GOT3 (cell line): ENCODE measurements around the gene CARD14.
"Not testable (repeated sequence)": the region's sequence is repeated elsewhere in the genome, so short reads cannot be mapped to it uniquely, and the experiment has no call there.

ENCODE experiments used
- DNase-seq: peaks from one replicate; lab custom pipeline; 2025; ENCODE audit warnings: mixed read lengths; lab: John Stamatoyannopoulos, UW

The CARD14 gene

DNA sequence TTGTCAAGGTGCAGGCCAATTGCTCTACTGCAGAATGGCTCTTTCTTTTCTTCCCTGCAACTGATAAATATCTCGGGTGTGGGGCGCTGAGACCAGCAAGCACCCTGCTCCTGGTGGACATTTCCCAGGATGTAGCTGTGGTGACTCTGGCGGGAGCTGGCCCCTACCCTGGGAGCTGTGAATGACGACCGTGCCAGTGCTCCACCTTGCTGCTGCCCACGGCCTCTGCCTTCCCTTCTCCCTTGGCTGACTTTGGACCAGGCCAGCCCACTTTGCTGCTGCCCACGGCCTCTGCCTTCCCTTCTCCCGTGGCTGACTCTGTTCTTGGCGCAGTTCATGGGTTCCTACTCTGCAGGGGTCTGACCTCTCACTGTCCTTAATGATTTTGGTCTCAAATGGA lies 16.1 kb downstream of the CARD14 start:
- no peak for DNase-seq

DNA sequence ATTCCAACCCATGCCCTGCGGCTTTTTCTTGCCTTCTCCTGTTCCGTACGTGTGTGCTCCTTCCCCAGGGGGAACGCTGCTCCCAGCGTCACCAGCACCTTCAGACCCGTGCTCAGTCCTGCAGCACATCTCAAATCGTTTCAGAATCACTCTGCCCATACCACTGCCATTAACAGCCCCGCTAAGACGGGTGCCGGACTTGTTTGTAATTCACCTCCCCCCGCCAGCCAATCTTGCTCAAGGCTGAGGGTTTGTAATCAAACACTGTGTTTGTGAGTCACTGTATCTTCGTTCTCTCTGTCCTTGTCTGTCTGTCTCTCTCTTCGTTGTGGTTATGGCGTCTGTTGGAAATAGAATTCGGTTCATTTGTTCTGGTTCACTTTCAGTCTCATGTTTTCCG lies 17.3 kb downstream of the CARD14 start:
- DNase-seq = no peak

DNA sequence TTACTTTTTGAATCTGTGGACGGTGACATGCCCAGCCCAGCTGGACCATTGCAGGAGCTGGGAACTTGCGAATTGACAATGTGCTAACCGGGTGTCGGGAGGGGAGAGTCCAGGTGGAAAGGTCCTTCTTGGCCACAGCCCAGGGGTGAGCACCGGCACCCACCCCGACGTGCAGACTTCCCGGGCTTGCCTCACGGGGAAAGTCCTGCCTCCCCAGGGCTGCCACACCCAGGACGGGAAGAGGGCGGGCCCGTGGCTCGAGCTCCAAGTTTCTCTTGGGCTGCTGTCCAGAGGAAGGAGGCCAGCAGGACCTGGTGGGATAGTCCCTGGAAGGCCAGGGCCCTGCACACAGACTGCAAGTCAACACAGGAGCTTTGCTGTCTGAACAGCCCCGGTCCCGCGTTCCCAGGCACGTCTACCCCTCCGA lies 17.7 kb downstream of the CARD14 start:
- no peak for DNase-seq

DNA sequence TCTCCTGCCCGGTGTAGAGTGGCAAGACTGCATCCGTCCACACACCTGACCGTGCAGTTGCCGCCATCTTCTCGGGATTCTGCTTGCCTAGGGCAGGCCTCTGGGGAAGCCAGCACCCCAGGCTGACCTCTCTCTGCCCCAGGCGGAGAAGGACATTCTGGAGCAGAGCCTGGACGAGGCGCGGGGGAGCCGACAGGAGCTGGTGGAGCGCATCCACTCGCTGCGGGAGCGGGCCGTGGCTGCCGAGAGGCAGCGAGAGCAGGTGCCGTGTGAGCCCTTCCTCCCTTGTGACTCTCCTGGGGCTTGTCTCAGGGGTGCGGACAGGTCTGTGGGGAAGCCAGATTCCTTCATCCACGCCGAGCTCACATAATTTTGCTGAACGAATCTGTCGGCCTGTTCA lies 19.8 kb downstream of the CARD14 start:
- no peak for DNase-seq

DNA sequence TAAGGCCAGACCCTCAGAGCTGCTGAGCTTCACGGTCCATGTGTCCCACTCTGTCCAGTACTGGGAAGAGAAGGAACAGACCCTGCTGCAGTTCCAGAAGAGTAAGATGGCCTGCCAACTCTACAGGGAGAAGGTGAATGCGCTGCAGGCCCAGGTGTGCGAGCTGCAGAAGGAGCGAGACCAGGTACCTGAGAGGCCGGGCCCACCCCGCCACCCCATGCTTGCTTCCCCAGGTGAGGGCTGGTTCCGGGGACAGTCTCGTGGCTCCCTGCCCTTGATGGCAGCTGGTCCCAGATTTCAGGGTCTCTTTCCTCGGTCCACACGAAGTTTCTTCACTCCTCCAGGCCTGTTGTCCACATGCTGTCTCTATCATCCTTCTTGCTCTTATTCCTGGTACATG lies 20.9 kb downstream of the CARD14 start:
- no peak for DNase-seq

DNA sequence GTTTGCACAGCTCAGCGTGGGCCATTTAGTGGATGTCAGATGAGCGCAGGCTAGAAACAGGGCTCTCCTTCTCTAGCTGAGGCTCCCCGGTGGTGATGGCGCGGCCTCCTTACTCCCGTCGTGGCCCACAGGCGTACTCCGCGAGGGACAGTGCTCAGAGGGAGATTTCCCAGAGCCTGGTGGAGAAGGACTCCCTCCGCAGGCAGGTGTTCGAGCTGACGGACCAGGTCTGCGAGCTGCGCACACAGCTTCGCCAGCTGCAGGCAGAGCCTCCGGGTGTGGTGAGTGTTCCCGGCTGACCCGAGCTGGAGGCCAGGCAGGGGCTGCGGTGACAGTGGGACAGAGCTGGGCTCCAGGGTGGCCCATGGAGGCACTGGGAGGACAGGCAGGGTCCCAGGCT lies 21.4 kb downstream of the CARD14 start:
- DNase-seq = no peak

DNA sequence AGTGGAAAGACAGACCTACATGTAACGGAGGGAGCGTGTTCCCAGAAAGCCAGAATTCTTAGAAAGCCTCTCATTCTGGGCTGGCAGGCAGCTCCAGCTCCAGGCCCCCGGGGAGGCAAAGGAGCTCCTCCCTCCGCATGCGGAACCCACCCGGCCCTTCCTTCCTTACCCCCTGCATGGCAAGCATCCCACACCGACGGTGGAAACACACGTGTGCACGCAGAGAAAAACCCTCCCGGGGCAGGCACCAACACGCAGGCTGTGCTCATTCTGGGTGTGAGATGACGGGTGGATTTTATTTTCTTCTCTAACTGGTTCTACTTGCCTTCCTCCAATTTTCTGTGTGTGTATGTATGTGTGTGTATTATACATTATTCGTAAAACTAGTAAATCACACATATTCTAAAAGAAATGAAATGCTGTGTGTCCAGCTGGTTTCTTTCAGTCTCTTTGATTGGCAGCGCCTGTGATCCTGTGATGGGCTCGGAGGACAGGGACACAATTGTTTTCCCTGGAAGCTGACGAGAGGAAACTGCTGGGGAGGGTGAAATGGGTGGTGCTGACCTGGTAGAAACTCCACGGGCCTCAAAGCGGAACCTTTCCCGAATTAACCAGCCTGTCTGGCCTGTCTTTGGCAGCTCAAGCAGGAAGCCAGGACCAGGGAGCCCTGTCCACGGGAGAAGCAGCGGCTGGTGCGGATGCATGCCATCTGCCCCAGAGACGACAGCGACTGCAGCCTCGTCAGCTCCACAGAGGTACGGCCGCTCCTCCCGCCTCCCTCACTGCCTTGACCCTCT lies 22.2 kb downstream of the CARD14 start:
- no peak for DNase-seq

DNA sequence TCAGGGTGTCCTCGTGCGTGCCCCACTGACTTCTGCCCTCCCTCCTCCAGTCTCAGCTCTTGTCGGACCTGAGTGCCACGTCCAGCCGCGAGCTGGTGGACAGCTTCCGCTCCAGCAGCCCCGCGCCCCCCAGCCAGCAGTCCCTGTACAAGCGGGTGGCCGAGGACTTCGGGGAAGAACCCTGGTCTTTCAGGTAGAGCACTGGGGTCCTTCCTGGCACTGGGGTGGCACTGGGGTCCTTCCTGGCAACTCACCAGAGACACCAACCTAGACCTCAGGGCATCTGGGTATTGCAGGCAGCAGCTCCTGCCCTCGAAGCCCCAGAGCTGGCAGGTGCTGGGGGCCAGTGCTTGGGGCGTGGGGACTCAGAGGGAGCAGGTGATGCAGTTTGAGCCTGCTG lies 25.3 kb downstream of the CARD14 start:
- no peak for DNase-seq

DNA sequence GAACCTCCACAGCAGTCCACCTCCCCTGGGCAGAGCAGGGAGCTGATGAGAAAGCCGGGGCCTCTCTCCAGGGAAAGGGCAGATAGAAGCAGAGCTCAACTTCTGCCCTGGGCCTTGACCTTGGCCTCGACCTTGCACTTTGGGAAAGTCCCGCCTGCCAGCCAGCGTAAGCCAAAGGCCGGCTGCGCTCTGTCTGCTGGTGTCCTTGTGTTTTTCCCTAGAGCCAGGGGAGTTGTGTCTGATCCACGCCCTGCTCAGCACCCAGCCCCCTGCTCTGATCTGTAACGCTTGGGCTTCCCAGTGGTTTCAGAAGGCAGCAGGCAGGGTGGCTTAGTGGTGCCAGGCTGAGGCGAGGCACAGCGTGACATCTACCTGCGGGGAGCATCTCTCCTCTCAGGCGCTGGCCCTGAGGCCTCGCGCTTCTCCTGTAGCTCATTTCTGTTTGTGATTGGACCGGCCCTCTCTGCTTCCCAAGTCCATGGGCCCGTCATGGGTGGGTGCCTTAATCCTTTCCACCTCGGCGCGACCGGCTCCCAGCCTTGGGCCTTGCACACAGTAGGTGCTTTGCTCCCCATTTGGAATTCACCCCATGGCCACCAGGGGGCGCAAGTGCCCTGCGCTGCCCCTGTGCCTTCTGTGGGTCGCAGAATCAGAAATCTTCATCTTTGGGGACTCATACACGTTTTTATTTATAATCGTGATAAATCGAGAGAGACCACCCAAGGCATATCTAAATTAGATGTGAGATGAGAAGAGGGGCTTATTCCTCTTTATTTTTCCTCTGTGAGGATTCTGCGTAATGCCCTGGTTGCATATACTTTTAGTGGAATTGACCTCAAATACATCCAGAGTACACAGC lies 26.1 kb downstream of the CARD14 start:
- no peak for DNase-seq

DNA sequence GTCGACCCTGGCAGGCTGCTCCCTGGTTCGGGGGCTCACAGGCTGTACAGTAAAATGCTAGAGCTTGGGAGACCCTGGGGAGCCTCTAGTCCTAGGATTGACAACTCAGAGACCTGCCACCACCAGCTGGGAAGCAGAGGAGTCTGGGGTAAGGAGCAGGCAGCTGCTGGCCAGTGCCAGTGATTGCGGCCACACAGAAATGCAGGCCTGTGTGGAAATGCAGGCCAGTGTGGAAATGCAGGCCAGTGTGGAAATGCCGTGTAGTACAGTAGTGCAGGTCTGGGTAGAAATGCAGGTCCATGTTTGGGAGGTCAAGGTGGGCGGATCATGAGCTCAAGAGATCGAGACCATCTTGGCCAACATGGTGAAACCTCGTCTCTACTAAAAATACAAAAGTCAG lies 26.8 kb downstream of the CARD14 start:
- DNase-seq = no peak

DNA sequence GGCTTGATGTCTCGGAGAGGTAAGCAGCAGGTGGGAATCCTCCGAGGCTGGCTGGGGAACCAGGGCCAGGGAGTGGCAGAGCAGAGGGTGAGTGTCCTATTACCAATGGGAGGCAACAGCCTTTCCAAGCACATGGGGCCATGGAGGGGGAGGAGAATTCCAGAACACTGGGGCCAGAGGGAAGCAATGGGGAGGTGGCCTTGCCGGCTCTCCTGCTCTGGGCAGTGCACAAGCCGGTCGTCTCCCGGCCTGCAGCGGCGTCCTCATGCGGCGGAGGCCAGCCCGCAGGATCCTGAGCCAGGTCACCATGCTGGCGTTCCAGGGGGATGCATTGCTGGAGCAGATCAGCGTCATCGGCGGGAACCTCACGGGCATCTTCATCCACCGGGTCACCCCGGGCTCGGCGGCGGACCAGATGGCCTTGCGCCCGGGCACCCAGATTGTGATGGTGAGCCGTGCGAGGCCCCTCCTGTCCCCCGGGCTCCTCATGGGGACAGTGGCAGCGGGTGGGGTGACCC lies 28.4 kb downstream of the CARD14 start:
- DNase-seq = no peak

DNA sequence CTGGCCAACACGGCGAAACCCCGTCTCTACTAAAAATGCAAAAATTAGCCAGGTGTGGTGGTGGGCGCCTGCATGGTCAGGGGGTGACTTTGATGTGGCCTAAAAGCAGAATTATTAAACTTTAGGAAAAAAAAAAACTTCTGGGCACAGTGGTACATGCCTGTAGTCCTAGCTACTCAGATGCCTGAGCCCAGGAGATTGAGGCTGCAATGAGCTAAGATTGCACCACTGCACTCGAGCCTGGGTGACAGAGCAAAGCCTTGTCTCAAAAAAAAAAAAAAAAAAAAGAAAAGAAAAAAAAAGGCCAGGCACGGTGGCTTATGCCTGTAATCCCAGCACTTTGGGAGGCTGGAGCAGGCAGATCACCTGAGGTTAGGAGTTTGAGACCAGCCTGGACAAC lies 29.5 kb downstream of the CARD14 start:
- DNase-seq = not testable (repeated sequence)

DNA sequence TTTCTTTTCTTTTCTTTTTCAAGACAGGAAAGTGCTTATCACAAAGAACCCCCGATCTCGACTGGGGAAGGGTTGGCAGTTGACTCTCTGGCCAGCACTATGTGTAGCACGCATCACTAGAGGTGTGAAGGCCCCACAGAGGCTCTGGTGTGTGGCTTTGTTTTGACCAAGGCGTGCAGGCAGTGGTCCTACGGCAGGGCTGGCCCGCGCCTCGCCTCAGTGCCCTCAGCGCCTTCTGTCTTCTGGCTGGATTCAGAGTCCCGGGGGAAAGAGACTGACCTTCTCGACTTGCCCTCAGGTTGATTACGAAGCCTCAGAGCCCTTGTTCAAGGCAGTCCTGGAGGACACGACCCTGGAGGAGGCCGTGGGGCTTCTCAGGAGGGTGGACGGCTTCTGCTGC lies 31.6 kb downstream of the CARD14 start:
- no peak for DNase-seq

DNA sequence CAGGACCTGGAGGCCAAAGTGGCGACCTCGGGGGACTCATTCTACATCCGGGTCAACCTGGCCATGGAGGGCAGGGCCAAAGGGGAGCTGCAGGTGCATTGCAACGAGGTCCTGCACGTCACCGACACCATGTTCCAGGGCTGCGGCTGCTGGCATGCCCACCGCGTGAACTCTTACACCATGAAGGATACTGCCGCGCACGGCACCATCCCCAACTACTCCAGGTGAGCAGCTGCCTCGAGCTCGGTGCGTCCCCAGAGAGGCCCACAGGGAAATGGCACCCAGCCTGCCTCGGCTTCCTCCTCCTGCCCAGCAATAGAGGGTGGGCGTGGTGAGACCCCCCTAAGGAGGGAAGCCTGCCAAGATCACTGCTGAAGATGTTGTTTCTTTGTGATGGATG lies 32.4 kb downstream of the CARD14 start:
- no peak for DNase-seq

DNA sequence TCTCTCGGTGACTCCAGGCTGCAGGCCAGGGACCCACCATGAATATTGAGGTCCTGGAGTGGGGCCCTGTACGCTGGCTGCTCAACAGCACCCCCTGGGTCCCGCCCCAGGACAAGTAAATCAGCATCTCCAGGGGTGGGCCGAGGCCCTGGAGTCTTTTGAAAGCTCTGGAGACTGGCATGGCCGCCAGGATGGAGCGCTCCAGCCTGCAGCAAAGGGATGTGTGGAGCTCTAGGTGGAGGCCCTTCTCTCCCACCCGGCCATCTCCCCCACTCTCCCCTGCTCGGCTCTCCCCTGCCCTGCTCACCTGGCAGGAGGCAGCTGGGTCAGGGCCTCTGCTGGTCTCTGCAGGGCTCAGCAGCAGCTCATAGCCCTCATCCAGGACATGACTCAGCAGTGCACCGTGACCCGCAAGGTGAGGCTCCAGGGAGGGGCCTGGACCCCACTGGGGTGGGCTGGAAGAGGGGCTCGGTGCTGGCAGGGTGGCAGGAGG lies 33.7 kb downstream of the CARD14 start:
- DNase-seq = no peak

DNA sequence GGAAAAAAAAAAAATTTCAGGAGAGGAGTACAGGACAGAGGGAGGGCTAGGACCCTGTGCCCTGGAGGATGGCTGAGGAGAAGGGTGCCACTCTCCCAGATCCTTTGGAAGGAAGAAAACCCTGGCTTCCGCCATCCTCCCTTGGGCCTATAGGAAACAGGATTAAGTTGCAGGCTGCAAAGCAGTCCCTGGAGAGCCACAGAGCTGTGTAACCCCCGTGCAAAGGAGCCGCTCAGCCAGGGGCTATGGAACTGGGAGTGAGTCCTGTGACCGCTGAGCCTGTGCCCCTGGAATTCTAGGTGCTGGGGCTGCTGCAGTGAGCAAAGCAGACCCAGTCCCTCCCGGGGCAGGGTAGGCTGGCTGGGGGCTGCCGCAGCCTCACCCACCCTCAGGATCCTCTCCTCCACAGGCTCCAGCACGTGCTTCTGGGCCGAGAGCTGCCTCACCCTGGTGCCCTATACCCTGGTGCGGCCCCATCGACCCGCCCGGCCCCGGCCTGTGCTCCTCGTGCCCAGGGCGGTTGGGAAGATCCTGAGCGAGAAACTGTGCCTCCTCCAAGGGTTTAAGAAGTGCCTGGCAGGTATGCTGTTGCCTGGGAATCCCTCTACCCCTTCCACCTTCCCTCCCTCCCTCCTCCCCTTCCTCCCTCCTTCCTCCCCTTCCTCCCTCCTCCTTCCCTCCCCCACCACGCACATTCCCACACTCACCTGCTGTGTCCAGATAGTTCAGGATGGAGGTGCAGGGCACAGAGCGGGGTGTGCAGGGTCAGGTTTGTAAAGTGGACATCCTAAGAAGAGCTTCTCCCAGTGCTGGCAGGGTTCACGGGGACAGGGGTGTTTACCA lies 35.0 kb downstream of the CARD14 start:
- DNase-seq = no peak

DNA sequence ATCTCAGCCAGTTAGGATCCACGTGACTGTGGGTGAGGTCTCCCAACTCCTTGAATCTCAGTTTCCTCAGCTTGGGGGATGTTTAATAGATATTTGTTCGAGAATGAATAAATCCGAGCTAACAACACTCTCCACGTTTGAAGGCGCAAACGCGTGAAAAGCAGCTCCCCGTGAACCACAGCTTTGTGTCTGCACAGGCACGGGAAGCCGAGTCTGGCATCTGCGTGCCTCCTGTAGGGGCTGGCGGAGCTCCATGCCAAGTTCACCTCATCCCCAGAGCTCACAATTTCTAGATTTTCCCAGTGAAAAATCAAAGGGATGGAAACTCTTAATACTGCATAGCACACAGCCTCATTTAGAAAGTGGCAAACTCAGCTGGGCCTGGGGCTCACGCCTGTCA lies 36.0 kb downstream of the CARD14 start:
- DNase-seq = no peak

DNA sequence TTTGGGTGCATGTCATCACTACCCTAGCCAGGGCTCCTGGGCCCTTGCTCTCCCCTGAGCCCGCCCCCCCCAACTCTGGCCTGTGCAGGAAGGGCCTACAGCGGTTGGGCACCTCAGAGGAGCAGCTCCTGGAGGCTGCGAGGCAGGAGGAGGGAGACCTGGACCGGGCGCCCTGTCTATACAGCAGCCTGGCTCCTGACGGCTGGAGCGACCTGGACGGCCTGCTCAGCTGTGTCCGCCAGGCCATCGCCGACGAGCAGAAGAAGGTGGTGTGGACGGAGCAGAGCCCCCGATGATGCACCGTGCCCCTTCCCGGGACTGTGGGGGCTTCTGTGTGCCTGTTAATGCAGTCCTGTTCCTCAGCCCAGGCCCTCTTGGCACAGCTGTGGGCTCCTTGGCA lies 38.2 kb downstream of the CARD14 start:
- DNase-seq = no peak

DNA sequence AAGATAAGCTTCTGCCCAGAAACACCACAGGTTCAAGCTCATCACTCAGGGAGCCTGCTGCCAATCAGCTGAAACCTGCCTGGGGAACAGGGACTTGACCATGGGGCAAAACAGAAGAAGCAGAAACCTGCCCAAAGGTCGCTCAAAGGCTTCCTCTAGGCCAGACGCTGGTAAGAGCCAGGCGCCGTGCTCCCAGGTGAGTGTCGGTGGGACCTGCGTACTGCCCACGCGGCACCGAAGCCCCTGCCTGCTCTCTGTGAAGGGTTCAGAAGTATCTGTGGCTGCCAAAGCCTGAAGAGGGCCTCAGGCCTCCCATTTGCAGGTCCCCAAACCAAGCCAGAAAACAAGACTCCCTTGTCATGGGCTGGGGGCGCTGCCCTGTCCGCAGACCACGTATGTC lies 39.9 kb downstream of the CARD14 start:
- no peak for DNase-seq

DNA sequence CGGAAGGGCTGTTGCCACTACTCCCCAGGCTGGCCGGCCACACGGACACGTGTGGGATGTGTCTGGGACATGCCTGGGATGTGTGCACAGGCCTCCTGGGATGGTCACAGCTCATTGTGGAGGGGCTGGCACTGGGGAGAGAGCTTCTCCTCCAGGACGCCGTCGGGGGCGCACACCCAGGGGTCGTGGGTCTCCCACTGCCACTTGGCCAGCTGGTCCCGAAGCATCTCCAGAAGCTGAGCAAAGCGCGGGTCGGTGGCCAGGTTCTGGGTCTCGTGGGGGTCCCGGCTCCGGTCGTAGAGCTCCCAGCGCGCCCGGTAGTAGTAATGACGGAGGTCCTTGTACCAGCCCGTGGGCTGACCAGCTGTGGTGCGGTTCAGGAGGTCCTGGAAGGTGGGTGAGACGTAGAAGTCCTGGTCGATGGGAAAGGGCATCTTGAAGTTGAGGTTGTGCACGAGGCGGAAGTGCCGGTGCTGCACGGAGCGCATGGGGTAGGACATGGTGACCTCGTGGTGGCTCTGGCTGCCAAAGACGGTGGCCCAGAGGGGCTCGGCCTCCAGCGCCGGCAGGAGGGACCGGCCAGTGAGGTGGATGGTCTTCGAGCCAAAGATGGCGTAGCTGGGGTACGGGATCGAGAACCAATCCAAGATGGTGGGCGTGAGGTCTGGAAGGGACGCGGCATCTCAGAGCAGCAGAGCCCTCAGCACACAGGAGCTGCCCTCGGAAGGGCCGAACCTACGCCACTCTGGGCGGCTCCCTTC lies 40.7 kb downstream of the CARD14 start:
- DNase-seq = no peak

DNA sequence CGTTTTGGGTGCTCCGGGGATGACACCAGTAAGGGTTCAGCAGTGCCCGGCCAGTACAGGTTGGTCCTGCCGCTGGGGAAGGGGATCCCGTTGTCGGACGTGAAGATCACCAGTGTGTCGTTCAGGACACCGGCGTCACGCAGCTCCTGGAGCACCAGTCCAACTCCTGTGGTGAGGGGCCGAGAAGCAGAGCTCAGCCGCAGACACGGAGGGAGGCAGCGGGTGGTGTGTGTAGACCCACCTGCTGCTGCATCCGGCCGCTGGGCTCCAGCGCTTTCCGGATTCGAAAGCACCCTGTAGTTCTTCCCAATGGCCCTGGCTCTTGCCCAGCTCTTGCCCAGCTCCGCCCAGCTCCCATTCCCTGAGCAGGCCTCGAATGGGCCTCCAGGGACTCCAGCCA lies 42.3 kb downstream of the CARD14 start:
- DNase-seq = no peak
